Measurements from ENCODE around the gene SLCO1B1.

DNA sequence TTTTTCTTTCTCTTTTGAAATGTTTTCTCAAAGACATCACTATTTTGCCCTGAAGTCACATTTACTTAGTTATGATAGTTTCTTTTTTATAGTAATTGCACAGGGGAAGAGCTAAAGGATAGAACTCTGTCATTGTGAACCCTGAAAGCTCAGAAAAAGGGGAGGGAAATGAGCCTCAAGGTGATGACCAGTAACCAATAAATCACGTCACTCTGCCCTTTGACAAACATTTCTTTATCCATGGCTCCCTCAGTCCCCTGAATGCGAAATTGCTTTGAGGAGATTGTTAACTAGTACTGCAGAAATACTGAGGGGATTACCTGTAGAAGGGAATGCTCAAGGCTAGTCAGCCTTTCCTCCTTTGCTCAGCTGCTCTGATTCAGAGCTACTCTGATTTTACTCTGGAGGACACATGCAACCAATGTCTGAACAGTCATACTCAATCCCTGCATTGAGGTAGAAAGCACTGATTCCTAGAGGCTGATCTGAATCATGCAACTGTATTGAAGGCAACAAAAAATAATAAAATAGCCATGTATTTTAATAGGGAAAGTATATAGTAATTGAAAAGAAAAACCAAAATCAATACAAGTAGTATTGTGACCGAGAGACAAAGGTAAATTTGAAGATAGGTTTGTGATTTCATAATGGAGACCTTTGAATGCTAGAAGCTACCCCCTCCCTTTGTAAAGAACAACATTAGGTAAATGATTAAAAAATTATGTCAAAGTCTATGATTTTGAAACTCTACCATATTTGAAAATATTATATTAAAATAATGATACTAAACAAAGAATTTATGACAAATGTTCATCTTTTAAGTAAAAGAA is 24.7 kb downstream of the SLCO1B1 start:
- TF ChIP-seq, protein P1, sequence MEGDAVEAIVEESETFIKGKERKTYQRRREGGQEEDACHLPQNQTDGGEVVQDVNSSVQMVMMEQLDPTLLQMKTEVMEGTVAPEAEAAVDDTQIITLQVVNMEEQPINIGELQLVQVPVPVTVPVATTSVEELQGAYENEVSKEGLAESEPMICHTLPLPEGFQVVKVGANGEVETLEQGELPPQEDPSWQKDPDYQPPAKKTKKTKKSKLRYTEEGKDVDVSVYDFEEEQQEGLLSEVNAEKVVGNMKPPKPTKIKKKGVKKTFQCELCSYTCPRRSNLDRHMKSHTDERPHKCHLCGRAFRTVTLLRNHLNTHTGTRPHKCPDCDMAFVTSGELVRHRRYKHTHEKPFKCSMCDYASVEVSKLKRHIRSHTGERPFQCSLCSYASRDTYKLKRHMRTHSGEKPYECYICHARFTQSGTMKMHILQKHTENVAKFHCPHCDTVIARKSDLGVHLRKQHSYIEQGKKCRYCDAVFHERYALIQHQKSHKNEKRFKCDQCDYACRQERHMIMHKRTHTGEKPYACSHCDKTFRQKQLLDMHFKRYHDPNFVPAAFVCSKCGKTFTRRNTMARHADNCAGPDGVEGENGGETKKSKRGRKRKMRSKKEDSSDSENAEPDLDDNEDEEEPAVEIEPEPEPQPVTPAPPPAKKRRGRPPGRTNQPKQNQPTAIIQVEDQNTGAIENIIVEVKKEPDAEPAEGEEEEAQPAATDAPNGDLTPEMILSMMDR (conservative IDR thresholded peaks at IDR 0.05 in 1 of 2, IDR thresholded peaks at IDR 0.05 in 1 of 2; ENCODE audit: low read depth in 1 of 2, low read length in 2 of 2) = no peak
- TF ChIP-seq EZH2 (IDR thresholded peaks at IDR 0.05; ENCODE audit: low read length, missing control alignments) = no peak
